ENCODE measurements around the gene MACC1.
"Not testable (repeated sequence)": the region's sequence is repeated elsewhere in the genome, so short reads cannot be mapped to it uniquely, and the experiment has no call there.

Gene MACC1

GRCh38 chr7:20206104-20206896, 10.9 kb downstream of the MACC1 start:
- DNase-seq: no peak

GRCh38 chr7:20203316-20203715, 13.9 kb downstream of the MACC1 start:
- DNase-seq: no peak

- DNase-seq: no peak
These were observed 15.8 kb downstream of the MACC1 start for GRCh38 chr7:20201380-20201779.

- DNase-seq: no peak
These were observed 16.2 kb downstream of the MACC1 start for GRCh38 chr7:20200971-20201370.

GRCh38 chr7:20200361-20200760, 16.8 kb downstream of the MACC1 start:
- DNase-seq: no peak

GRCh38 chr7:20199015-20199737, 18.0 kb downstream of the MACC1 start:
- DNase-seq: peak; percentile 28

- DNase-seq: no peak
These were observed 18.9 kb downstream of the MACC1 start for GRCh38 chr7:20198260-20198659.

GRCh38 chr7:20197837-20198236, 19.3 kb downstream of the MACC1 start:
- no peak for DNase-seq

GRCh38 chr7:20197125-20197748, 19.9 kb downstream of the MACC1 start:
- DNase-seq: no peak

GRCh38 chr7:20194343-20194995, 22.7 kb downstream of the MACC1 start:
- DNase-seq: no peak

- no peak for DNase-seq
These were observed 23.3 kb downstream of the MACC1 start for GRCh38 chr7:20193873-20194272.

GRCh38 chr7:20193242-20193777, 23.9 kb downstream of the MACC1 start:
- DNase-seq: no peak

- no peak for DNase-seq
These were observed 25.8 kb downstream of the MACC1 start for GRCh38 chr7:20191391-20191869.

GRCh38 chr7:20190560-20191390, 26.4 kb downstream of the MACC1 start:
- no peak for DNase-seq

- DNase-seq: no peak
These were observed 27.3 kb downstream of the MACC1 start for GRCh38 chr7:20189852-20190251.

GRCh38 chr7:20188567-20188966, 28.6 kb downstream of the MACC1 start:
- DNase-seq: no peak

GRCh38 chr7:20187850-20188249, 29.3 kb downstream of the MACC1 start:
- DNase-seq: not testable (repeated sequence)

- no peak for DNase-seq
These were observed 31.2 kb downstream of the MACC1 start for GRCh38 chr7:20185988-20186387.

GRCh38 chr7:20183086-20183485, 34.1 kb downstream of the MACC1 start:
- no peak for DNase-seq

- DNase-seq: no peak
These were observed 40.5 kb downstream of the MACC1 start for GRCh38 chr7:20176578-20177242.

GRCh38 chr7:20173828-20174227, 43.4 kb downstream of the MACC1 start:
- DNase-seq: no peak
